ENCODE measurements around the gene TTC33.
A peak's percentile ranks its signal among the peaks of the same experiment; 100 is the strongest.
"Not testable (repeated sequence)": the region's sequence is repeated elsewhere in the genome, so short reads cannot be mapped to it uniquely, and the experiment has no call there.

The TTC33 gene

DNA sequence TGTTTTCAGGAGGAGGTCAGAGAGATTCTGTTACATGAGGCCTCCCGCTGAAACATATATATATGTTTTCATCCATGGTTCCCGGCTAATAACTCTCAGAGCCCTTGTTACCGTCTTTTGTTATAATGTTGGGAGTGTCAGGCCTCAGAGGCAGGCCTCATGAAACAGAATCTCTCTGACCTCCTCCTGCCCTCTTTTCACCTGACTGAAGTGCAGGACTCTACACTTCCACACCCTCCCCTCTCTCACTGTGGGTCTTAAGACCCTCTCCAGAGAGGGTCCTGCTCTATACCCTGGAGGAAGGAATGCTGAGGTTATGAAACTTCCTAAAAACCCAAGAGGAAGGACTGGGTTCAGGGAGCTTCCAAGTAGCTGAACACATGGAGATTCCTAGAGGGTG, 104.6 kb downstream of the TTC33 start:
- no peak for FAIRE-seq

- FAIRE-seq, result no peak
These were observed 106.2 kb downstream of the TTC33 start for GRCh38 chr5:40649463-40650030.

DNA sequence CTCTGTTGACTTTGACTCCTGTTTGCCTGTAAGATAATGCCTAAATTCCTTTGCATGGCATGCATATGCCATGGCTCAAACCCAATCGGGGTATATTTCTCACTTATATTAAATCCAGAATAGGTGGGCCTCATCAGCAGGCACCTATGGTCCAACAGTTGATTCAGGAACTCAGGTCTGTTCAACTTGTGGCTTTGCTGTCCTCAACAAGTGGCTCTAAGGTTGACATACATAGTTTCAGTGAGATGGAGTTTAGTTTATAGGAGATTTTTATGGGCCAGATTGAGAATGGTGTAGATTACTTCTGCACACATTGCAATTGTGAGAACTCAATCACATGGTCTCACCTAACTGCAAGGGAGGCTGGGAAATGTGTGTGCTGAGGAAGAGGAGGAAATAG, 107.6 kb downstream of the TTC33 start:
- no peak for FAIRE-seq

DNA sequence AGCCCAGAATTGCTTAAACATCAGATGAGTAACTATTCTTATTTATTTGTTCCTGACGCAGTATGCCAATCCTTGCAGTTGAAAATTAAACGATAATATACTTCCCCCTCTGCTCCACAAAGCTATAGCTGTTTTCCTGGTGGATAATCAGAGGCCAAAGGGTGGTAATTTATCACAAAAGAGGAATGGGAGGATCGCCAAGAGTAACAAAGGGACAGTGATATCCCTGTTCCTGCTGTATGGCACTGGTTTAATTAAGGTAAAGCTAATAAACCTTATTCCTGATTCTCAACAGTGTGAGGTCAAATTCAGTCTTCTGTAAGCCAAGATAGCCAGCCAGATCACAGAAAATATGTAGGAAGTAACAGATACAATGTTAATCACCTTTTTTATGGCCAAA, 109.5 kb downstream of the TTC33 start:
- no peak for FAIRE-seq

DNA sequence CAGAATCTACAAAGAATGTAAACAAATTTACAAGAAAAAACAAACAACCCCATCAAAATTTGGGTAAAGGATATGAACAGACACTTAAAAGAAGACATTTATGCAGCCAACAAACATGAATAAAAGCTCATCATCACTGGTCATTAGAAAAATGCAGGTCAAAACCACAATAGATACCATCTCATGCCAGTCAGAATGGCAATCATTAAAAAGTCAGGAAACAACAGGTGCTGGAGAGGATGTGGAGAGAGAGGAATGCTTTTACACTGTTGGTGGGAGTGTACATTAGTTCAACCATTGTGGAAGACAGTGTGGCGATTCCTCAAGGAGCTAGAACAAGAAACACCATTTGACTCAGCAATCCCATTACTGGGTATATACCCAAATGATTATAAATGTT, 116.2 kb downstream of the TTC33 start:
- not testable (repeated sequence) for FAIRE-seq

DNA sequence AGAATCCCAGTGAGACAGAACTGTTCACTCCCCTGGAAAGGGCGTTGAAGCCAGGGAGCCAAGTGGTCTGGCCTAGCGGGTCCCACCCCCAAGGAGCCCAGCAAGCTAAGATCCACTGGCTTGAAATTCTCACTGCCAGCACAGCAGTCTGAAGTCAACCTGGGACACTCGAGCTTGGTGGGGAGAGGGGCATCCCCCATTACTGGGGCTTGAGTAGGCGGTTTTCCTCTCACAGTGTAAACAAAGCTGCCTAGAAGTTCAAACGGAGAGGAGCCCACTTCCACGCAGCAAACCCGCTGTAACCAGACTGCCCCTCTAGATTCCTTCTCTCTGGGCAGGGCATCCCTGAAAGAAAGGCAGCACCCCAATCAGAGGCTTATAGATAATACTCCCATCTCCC, 121.2 kb downstream of the TTC33 start:
- FAIRE-seq, result no peak

GRCh38 chr5:40634154-40634553, 121.6 kb downstream of the TTC33 start:
- no peak for FAIRE-seq

DNA sequence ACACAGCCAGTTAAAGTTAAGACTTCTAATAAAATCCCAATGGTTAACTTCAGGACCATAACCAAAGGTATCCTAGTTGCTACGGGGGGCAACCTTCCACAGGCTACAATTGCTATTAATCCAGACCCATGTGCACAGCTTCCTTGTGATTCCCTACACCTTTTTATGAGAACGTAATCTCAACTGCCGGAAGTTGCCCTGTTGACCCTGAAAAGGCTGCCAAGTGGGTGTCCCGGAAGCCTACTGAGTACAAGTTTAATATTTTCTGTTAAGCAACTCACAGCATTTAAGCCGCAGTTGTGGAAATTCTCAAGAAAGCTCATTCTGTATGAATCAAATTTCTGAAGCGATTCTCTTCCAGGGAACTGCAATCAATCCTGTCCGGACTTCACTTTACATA, 124.5 kb downstream of the TTC33 start:
- no peak for FAIRE-seq

- no peak for FAIRE-seq
These were observed 125.6 kb downstream of the TTC33 start for GRCh38 chr5:40630126-40630525.

DNA sequence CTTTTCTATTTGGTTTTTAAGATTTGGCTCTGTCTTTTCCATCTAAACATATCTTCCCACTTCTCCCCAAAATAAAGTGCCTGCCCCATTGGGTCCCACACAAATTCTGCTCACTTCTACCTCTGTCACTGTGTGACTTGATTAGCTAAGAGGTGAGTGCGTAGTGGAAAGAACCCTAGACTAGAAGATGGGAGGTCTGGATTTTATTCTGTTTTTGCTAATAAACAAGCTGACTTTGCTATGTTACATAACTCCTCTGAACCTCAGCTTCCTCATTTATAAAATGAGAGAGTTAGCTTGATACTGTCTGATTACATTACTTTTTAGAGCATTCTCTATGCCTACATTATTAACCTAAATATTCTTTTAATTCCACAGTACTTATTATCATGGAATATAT, 127.4 kb downstream of the TTC33 start:
- FAIRE-seq, result no peak

- no peak for FAIRE-seq
These were observed 128.1 kb downstream of the TTC33 start for GRCh38 chr5:40627706-40628105.

- no peak for FAIRE-seq
These were observed 129.0 kb downstream of the TTC33 start for GRCh38 chr5:40626801-40627200.

DNA sequence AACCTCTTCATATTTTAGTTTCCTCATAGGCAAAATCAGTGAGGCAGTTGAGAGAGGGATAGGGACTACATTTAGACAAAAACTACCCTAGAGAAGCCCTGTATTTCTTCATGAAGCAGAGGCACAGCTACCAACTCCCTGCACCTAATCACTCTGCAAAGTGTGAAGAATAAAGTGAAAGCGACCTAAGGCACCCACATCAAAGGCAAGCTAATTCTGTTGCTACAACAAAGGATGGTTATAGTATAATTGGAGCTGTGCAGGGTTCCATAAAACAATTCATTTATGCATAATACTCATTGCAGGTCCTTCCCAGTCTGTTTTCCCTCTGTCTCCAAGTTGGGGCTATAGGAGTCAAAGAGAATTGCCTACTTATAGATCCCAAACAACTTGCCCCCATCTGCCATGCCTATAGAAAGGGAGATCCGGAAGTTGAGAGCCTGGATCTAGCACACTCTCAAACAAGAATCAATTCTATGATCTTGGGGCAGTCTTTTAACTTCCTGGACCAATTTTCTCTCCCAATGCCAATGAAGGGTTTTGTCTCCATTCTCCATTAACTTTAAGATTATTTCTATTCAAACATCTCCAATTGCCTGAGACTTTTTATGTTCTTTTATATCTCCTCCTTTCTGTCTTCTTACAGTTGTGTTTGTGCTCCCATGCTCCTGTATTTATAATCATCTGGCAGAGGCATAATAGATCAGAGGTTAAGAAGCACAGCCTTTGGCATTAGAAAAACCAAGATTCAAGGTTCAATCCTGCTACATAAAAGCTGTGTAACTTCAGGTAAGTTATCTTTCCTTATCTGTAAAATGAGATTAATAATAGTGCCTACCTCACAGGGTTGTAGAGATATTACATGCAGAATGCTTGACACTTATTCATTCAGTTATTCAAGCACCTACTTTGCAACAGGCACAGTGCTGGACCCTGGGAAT, 132.0 kb downstream of the TTC33 start:
- FAIRE-seq, result no peak

DNA sequence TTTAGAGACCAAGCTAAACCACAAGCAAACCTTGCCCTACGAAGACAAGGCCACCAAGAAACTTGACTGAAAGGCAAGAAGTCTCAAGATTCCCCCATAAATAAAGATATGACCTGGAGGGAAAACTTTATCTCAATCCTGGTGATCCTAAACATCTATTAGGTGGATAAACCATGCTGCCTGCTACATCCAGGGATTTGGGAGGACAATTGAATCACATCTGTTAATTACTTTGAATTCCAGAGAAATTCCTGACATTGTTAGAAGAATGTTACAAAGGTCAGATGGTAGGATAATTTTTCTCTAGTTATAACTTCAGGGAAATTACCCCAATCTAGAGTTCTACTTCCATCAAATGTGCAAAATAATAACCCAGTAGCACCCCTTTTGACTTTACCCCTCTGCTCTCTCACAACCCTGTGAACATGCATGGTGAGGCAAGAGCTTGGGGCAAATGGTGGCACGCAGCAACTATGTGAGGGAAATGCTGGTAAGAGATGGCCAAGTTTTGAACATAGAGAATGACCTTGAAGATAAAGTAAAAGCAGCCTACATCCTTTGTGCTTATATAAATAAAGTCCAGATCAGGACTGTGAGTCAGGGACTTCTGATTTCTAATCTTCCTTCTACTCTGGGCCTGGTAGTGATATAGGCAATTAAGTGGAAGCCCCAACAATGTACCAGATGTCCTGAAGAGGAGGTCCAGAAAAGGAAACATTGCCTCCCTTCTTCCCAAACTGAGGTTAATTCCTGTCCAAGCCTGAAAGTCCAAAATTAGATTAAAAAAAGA, 133.1 kb downstream of the TTC33 start:
- FAIRE-seq, result no peak

DNA sequence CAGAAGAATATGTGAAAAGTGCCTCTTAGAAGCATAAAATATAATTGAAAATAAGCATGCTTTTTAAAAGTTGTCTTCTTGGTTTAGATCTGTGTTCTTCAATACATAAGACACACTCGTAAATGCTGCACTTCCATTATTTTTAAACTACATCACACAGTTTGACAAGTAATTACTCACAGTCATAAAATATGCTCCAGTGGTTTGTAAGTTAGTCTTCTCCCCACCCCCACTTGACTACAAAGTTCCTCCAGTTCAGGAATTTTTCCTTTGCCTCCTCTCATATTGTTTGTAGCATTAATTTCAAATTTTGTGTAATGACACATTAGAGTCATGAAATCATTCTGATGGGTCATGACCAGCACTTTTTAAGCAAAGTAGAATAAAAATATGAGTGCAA, 136.3 kb downstream of the TTC33 start:
- FAIRE-seq, result no peak

DNA sequence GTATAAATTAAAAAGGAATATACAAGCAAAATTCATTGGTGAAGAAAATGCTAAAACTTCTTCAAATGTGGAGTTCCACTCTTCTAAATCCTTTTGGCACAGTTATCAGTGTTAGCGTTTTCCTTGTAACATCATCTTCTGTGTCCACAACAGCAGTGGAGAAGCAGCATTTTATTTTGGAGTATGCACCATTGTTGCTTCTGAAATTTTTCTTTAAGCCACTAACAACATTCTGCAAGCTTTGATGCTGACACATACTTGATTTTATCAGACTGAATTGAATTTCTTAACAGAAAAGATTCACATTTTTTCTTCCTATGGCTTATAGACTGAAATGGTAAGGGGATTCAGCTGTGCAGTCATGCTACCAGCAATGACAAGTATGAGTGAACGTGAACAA, 136.8 kb downstream of the TTC33 start:
- FAIRE-seq, result no peak

DNA sequence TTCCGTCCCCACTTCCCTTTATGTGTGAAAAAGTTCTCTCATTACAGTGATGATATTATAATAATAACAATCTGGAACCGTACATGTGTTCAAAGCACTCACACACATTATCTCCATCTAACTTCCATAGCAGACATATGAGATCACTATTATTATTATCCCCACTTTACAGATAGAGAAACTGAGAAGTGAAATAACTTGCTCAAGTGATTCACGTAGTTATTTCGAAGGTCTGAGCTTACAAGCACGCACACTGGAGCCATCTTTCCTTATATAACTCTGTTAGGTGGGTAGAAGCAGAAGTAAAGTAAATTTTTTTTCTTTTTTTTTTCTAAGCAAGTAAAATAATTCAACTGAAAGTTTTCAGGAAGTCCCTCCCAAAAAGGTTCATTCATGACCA, 139.0 kb downstream of the TTC33 start:
- no peak for FAIRE-seq

DNA sequence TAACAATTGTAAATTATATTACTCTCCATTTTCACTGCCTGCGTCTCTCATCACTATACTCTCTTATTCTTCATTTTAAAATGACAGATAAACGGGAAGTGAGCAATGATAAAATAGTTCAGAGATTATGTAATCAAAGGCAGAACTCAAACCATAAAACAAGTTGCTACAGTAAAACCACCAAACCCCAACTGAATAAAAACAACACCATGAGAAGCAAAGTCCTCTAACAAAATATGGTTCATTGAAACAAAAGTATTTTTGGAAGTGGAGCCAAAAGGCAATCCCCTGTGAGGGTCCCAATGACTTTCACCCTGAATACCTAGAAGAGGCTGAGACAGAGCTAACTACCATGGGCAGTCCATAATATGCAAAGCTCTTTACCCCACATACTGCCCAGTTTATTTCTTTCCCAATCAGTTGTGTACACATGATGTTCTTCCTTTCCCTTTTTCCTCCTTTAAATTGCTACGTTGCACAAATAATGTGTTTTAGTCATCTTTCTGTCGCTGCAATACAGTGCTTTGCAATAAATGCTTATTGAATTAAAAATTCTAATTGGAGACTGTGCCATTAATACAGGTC, 140.1 kb downstream of the TTC33 start:
- FAIRE-seq, result peak; percentile 38

DNA sequence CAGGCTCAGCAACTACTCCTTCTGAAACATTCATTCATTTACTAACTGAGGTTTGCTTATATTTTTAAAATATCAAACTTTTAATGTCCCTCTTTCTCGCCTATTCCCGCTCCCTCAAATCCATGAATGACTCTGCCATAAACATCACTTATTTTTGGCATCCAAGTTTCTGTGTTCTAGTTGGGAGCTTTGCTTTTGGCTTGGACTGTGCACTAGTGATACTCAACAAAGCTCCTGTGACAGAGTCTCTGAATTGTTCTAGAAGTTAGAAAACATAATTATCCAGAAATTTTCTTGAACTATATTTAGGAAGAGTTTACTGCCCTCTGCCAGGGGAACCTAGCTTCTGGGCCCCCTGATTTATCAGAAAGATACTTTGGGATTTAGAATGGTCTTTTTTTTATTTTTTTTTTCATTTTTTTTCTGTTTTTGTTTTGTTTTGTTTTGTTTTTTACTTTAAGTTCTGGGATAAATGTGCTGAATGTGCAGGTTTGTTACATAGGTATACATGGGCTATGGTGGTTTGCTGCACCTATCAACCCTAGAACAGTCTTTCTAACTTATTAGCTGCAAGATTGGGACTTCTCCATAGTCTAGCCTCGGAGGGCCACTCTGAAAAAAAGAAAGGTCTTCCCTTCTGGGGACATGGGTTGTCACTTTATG, 140.7 kb downstream of the TTC33 start:
- no peak for FAIRE-seq

- no peak for FAIRE-seq
These were observed 141.3 kb downstream of the TTC33 start for GRCh38 chr5:40614466-40614865.

GRCh38 chr5:40607202-40607601, 148.6 kb downstream of the TTC33 start:
- no peak for FAIRE-seq

- FAIRE-seq, result no peak
These were observed 149.5 kb downstream of the TTC33 start for GRCh38 chr5:40606077-40606765.
